Panc1 (cell line): ENCODE data around the gene DNAH9. TPM values are rescaled to one million over a fixed set of nuclear protein-coding genes. Genes with fewer than 3 reads are reported as not detected.
"Not testable (repeated sequence)": the region's sequence is repeated elsewhere in the genome, so short reads cannot be mapped to it uniquely, and the experiment has no call there.

ENCODE experiments used
- ATAC-seq: fragments of 200-7000 bp; cut with Tn5 transposase; 2 replicates; pipeline ENCODE4 v1.9.1; 2020; ENCODE audit warnings: mild to moderate bottlenecking, moderate library complexity
- BruUV-seq: library from RNA; stranded (reverse); fragments of 400-500 nt; replicated peaks from 2 replicates; lab custom pipeline; 2021; lab: Mats Ljungman, UMichigan
- CTCF ChIA-PET: fragments of 300-600 bp; sonication (Branson Sonifier 250); formaldehyde crosslinking; loops from one replicate; lab custom pipeline; 2022; ENCODE audit warnings: antibody characterized with exemption; lab: Charles Lee
- POLR2A ChIA-PET: fragments of 300-600 bp; sonication (Branson Sonifier 250); formaldehyde crosslinking; loops from one replicate; lab custom pipeline; 2022; ENCODE audit warnings: antibody characterized with exemption; lab: Charles Lee
- DNase-seq: peaks from one replicate; pipeline ENCODE4 v3.0.0-alpha.2; 2010; ENCODE audit warnings: low read depth, low spot score
- H3K27ac ChIP-seq: 2 replicates; pipeline ENCODE4 v1.5.1; 2011; ENCODE audit warnings: mild to moderate bottlenecking, low read length, inconsistent platforms
- H3K27me3 ChIP-seq: fragments of 200-500 bp; sonication (Bioruptor generic); 2 replicates; pipeline ENCODE4 v1.6.0; 2014; ENCODE audit warnings: low read length, inconsistent platforms; ENCODE audit not compliant: control insufficient read depth, insufficient read depth
- H3K36me3 ChIP-seq: fragments of 200-500 bp; sonication (Bioruptor generic); 2 replicates; pipeline ENCODE4 v1.5.1; 2014; ENCODE audit warnings: inconsistent platforms, mild to moderate bottlenecking, low read length, moderate library complexity; ENCODE audit not compliant: control insufficient read depth, insufficient read depth
- H3K4me1 ChIP-seq: 2 replicates; pipeline ENCODE4 v1.5.1; 2011; ENCODE audit warnings: inconsistent platforms, mild to moderate bottlenecking, low read length, moderate library complexity; ENCODE audit not compliant: control insufficient read depth, insufficient read depth
- H3K4me3 ChIP-seq, 2 experiments: 2 replicates each; pipeline ENCODE4 v1.5.1; 2011 to 2012; ENCODE audit warnings: low read depth in 2 of 2, low read length in 2 of 2, mild to moderate bottlenecking in 2 of 2, inconsistent platforms in 1 of 2, moderate library complexity in 1 of 2
- H3K9me3 ChIP-seq: fragments of 200-500 bp; sonication (Bioruptor generic); 2 replicates; pipeline ENCODE4 v1.5.1; 2014; ENCODE audit warnings: low read depth, mild to moderate bottlenecking, inconsistent platforms, low read length, moderate library complexity; ENCODE audit not compliant: control insufficient read depth, insufficient read depth
- POLR2AphosphoS5 ChIP-seq: IDR thresholded peaks from 2 replicates; pipeline ENCODE4 v1.6.1; 2012; ENCODE audit warnings: mild to moderate bottlenecking, low read depth, low read length, moderate library complexity
- REST ChIP-seq, 2 experiments: IDR thresholded peaks; 2 replicates each; pipeline ENCODE4 v1.6.1; 2011 to 2012; ENCODE audit warnings: low read depth in 2 of 2, control low read depth in 1 of 2, low read length in 1 of 2, mild to moderate bottlenecking in 1 of 2, moderate library complexity in 1 of 2; ENCODE audit not compliant: insufficient read depth in 1 of 2
- SIN3A ChIP-seq: IDR thresholded peaks from 2 replicates; pipeline ENCODE4 v1.6.1; 2012; ENCODE audit warnings: low read depth, mild to moderate bottlenecking, low read length, moderate library complexity, borderline replicate concordance; ENCODE audit not compliant: insufficient read depth
- TCF7L2 ChIP-seq: IDR thresholded peaks from 2 replicates; pipeline ENCODE4 v1.6.1; 2011; ENCODE audit warnings: mild to moderate bottlenecking, low read depth, low read length, inconsistent platforms
- in situ Hi-C: cut with HindIII; loops from 2 replicates; pipeline ENCODE4 v1.10.0; 2016; ENCODE audit warnings: low sequenced_read_pairs, low pct_unique_long_range_greater_than_20kb
- intact Hi-C: fragments of 100-400 bp; cut with micrococcal nuclease; formaldehyde crosslinking; loops from one replicate; pipeline ENCODE4 v1.10.0; 2022; ENCODE audit not compliant: unreplicated experiment
- total RNA-seq: library from RNA; stranded (reverse); gene quantifications from one replicate; pipeline ENCODE4 v1.2.1, GENCODE V29; 2021; ENCODE audit not compliant: unreplicated experiment
- TF ChIP-seq, protein P1 (sequence below): fragments of 450-650 bp; IDR thresholded peaks from 2 replicates; pipeline ENCODE4 v1.5.1; 2017; ENCODE audit warnings: mild to moderate bottlenecking

Gene DNAH9
- total RNA-seq, 1 experiment from 2014 or later, result not detected

GRCh38 chr17:11948789-11949188, 350.5 kb downstream of the DNAH9 start:
- Histone ChIP-seq H3K27me3 (no peaks in the 10 kb centered on the region), H3K4me1 (no peaks in the 10 kb centered on the region), H3K4me3 (no peak overlapping the region), H3K36me3 (no peaks in the 10 kb centered on the region), H3K27ac (no peak overlapping the region), H3K9me3 (0 out of 2 replicates have a peak, but pooled peaks cover 1% of the 10 kb centered on the region)
- ChIA-PET CTCF (no interaction called here), POLR2A (interaction anchor here (0.7 kb wide), 1 partner anchor 49 kb away, joined by 3 read pairs; the partner anchor contains the start of gene ZNF18)
- in situ Hi-C loops, result no loop called here
- DNase-seq (no peak), ATAC-seq (peak; percentile 71)
- no peak for TF ChIP-seq POLR2AphosphoS5
- no peak for TF ChIP-seq REST (IDR thresholded peaks at IDR 0.05; ENCODE audit: insufficient read depth in 1 of 2, low read depth in 2 of 2, low read length in 1 of 2)
- TF ChIP-seq, protein P1, sequence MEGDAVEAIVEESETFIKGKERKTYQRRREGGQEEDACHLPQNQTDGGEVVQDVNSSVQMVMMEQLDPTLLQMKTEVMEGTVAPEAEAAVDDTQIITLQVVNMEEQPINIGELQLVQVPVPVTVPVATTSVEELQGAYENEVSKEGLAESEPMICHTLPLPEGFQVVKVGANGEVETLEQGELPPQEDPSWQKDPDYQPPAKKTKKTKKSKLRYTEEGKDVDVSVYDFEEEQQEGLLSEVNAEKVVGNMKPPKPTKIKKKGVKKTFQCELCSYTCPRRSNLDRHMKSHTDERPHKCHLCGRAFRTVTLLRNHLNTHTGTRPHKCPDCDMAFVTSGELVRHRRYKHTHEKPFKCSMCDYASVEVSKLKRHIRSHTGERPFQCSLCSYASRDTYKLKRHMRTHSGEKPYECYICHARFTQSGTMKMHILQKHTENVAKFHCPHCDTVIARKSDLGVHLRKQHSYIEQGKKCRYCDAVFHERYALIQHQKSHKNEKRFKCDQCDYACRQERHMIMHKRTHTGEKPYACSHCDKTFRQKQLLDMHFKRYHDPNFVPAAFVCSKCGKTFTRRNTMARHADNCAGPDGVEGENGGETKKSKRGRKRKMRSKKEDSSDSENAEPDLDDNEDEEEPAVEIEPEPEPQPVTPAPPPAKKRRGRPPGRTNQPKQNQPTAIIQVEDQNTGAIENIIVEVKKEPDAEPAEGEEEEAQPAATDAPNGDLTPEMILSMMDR, result no peak
- no peak for TF ChIP-seq TCF7L2
- no peak for TF ChIP-seq SIN3A
- BruUV-seq, result no TSS peak
- intact Hi-C loops, result no loop called here

- POLR2A ChIA-PET, H3K27me3 ChIP-seq, DNase-seq, H3K4me1 ChIP-seq, intact Hi-C loops, H3K27ac ChIP-seq, ATAC-seq, BruUV-seq, H3K36me3 ChIP-seq, H3K4me3 ChIP-seq, in situ Hi-C loops, CTCF ChIA-PET, H3K9me3 ChIP-seq: not testable (repeated sequence)
These were observed 351.3 kb downstream of the DNAH9 start for GRCh38 chr17:11949571-11949970.

GRCh38 chr17:11950771-11951519, 352.7 kb downstream of the DNAH9 start:
- ChIA-PET POLR2A (no interaction called here), CTCF (no interaction called here)
- no peaks in the 10 kb centered on the region for H3K4me1 ChIP-seq
- TF ChIP-seq, protein P1, result no peak
- TF ChIP-seq REST (IDR thresholded peaks at IDR 0.05; ENCODE audit: insufficient read depth in 1 of 2, low read depth in 2 of 2, low read length in 1 of 2) (no peak), POLR2AphosphoS5 (no peak), SIN3A (no peak), TCF7L2 (no peak)
- H3K36me3 ChIP-seq, result no peaks in the 10 kb centered on the region
- H3K27ac ChIP-seq, result no peak overlapping the region
- H3K27me3 ChIP-seq, result no peaks in the 10 kb centered on the region
- H3K4me3 ChIP-seq, result no peak overlapping the region
- intact Hi-C loops, result no loop called here
- BruUV-seq, result no TSS peak
- in situ Hi-C loops, result no loop called here
- H3K9me3 ChIP-seq, result peaks cover 6% of the 10 kb centered on the region; the same call in 1 of the 2 replicates
- no peak for DNase-seq
- no peak for ATAC-seq
